ENCODE measurements around the gene PPY.
"Not testable (repeated sequence)": the region's sequence is repeated elsewhere in the genome, so short reads cannot be mapped to it uniquely, and the experiment has no call there.

Gene PPY

GRCh38 chr17:43942051-43942685 lies at the start of gene PPY:
Gene PPY, minus strand, starts transcription at chr17:43942476. Its CDS starts 822 bp downstream, at chr17:43941654.
- DNase-seq (ENCODE audit: low read depth) = no peak

DNA sequence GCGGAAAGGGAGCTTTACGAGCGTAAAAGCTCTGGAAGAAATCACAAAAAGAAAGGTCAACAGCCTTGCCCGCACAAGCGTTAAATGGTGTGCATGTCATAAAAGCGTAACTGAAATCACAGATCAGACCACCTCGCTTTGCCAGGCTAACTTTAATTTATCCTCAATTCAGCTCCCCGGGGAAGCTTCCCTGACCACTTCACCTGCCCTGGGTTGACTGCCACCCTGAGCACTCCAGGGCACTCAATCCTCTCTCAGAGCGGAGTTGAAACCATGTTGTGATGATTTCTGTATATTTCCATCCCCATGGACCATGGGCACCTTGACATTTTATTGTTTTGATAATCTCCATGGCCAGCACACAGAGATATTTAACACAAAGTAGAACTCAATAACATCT lies 46.0 kb upstream of the PPY start:
- no peak for DNase-seq (ENCODE audit: low read depth)

DNA sequence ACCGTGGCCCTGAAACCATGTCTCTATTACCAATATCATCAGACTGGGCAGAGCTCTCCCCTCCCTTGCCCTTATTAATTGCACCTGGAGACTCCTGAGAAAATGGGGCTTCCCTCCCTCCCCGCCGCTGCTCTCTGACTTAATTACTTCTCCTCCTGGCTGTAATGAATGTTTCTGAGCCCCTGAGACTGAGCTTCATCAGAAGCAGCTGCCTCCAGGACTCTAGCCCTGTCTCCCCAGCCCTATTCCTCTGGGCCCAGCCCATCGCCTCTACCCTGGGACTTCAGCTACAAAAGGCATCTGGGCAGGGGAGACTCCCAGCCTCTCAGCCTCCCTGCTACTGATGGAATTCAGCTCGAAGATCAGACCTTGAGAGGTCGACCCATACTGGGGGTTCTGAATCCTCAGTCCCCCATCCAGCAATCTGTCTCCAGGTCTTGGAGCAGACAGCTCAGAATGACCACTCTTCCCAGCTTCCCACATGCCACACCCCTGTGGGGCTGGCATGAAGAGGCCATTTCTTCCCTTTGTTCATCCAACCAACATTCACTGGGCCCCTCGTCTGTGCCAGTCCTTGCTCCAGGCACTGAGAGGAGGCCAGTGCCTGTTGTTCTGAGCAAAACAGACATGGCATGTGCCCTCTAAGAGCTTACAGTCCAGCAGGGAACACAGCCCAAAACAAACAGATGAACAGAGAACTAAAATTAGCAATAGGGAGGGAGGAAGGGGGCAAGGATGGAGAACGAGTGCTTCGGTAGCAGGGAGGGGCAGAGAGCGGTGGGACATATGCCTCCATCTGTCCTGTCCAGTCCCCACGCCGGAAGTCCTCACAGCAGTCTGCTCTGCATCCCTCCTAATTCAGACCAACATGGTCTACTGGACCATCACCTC lies 45.1 kb upstream of the PPY start:
- no peak for DNase-seq (ENCODE audit: low read depth)

DNA sequence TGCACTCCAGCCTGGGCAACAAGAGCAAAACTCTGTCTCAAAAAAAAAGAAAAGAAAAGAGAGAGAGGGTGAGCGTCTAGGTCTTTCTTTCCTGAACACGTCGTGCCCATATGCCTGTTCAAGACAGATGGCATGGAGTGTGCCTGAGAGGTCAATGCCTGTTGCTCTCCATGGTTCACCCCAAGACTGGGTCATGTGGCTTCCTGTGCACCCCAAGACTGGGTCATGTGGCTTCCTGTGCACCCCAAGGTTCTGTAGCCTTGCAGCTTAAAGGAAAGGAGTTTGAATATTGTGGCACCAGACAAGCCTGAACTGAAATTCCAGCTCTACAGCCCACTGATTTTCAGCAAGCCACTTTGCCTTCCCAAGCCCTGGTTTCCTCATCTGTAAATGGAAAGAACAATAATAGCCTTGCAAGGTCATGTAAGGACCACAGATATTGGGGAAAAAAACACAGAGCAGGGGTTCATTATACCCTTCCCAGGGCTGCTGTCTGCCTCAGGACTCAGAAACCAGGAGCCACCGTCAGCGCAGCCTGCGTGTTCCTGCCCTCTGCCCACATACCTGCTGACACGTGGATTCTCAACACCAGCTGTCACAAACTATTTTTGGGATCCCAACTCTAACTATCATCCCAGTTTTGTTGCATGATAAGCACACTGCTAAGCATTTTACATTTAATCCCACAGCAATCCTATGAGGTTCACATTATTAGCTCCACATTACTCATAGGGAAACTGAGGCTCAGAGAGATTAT lies 44.1 kb upstream of the PPY start:
- DNase-seq (ENCODE audit: low read depth) = no peak

DNA sequence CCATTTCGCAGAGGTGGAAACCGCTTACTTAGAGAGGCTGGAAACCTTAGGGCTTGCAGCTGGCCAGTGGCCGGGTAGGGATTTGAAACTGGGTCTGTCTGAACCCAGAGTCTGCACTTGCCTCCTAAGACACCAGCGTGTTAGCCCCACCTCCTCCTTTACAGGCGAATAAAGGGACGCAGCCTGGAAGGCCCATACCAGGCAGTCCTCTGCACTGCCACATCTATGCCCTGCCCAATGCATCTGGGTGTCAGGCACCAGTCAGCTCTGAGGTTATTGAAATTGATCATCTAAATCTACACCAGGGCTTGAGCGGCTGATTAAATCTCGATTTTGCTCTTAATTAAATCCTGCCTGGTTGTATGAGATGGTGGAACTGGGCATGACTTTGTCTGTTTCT lies 42.2 kb upstream of the PPY start:
- no peak for DNase-seq (ENCODE audit: low read depth)

DNA sequence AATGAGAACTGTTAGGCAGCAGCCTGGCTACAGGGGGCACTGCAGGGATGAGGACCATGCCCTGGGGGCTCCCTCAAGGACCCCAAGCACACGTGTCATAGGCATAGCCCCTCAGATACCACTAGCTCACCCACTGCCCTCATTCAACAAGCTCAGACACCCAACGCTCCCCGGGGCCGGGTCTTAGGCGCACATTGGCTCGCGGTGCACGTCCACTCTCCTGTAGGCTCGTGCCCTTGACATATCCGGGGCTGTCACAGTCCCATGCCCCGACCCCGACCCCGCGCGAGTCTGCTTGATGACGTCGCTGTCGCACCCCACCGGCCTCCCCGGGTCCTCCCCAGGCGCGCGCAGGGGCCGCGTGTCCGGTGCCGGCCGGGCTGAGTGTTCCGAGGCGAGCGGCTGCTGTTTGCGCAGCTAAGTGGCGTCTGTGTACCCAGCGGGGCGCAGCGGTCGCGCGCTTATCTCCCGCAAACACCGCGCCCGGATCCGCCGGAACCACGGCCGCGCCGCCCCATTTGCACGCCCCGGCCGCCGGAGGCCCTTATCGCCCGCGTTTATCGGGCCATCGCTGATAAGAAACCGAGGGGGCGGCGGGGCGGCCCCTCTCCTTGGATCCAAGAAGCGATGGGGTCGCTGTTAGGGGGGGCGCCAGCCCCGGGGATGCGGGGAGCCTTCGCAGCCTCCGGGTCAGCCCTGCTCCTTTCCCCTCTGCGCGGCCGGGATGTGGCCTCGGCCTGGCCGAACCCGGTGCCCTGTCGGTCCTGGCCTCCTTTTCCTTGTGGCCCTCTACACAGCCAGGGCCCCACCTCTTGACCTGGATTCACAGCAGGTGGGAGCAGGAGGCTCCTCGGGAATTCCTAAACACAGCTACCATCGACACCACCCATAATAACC lies 41.5 kb upstream of the PPY start:
- DNase-seq (ENCODE audit: low read depth) = no peak

- DNase-seq (ENCODE audit: low read depth) = no peak
Observed at GRCh38 chr17:43983196-43983514, 40.9 kb upstream of the PPY start.

- no peak for DNase-seq (ENCODE audit: low read depth)
Observed at GRCh38 chr17:43982171-43982570, 39.9 kb upstream of the PPY start.

GRCh38 chr17:43979671-43980070 lies 37.4 kb upstream of the PPY start:
- DNase-seq (ENCODE audit: low read depth) = no peak

- DNase-seq (ENCODE audit: low read depth) = no peak
Observed at GRCh38 chr17:43979011-43979410, 36.7 kb upstream of the PPY start.

GRCh38 chr17:43978078-43978477 lies 35.8 kb upstream of the PPY start:
- no peak for DNase-seq (ENCODE audit: low read depth)

GRCh38 chr17:43976963-43977837 lies 34.9 kb upstream of the PPY start:
- no peak for DNase-seq (ENCODE audit: low read depth)

- DNase-seq (ENCODE audit: low read depth) = no peak
Observed at GRCh38 chr17:43975898-43976297, 33.6 kb upstream of the PPY start.

- no peak for DNase-seq (ENCODE audit: low read depth)
Observed at GRCh38 chr17:43974382-43975266, 32.3 kb upstream of the PPY start.

GRCh38 chr17:43972444-43973212 lies 30.4 kb upstream of the PPY start:
- DNase-seq (ENCODE audit: low read depth) = not testable (repeated sequence)

- DNase-seq (ENCODE audit: low read depth) = not testable (repeated sequence)
Observed at GRCh38 chr17:43971436-43971835, 29.2 kb upstream of the PPY start.

GRCh38 chr17:43970366-43970765 lies 28.1 kb upstream of the PPY start:
- no peak for DNase-seq (ENCODE audit: low read depth)

- no peak for DNase-seq (ENCODE audit: low read depth)
Observed at GRCh38 chr17:43967251-43967875, 25.1 kb upstream of the PPY start.

DNA sequence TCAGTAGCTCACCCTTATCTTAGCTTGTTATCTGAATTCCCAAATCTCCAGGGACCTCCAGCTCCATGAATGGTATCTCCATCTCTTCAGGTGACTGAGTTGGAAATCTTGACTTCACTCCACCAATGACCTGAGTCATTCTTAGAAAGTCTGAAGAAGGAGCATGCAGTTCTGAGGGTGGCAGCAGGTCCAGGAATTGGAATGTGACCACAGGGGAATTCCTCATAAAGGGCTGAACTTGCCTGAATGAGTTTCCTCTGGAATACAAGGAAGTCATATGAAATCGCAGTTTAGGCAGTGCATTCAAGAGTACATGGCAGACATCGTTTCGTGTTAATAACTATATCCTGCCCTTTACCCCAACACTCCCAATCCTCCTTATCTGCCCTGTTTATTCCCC lies 24.0 kb upstream of the PPY start:
- DNase-seq (ENCODE audit: low read depth) = no peak

Data from activated T-helper 1 cell treated with Interleukin-2 at 50 U/mL for 16 hours (primary cell).